IMR-90 (cell line): Measurements from ENCODE around the gene PMS2. TPM values are rescaled to one million over a fixed set of nuclear protein-coding genes. Genes with fewer than 3 reads are reported as not detected.

ENCODE experiments used
- ATAC-seq: fragments of 200-7000 bp; cut with Tn5 transposase; 2 replicates; pipeline ENCODE4 v1.9.1; 2020; ENCODE audit warnings: low read depth, mild to moderate bottlenecking, moderate library complexity
- BruUV-seq: library from RNA; stranded (reverse); fragments of 400-500 nt; replicated peaks from 2 replicates; lab custom pipeline; 2021; lab: Mats Ljungman, UMichigan
- CTCF ChIA-PET: fragments of 300-600 bp; formaldehyde crosslinking; extraction: SDS; loops from one replicate; lab custom pipeline; 2021; ENCODE audit warnings: antibody characterized with exemption; lab: Yijun Ruan, JAX
- POLR2A ChIA-PET: fragments of 300-600 bp; sonication (Branson Sonifier 250); formaldehyde crosslinking; loops from one replicate; lab custom pipeline; 2022; ENCODE audit warnings: antibody characterized with exemption; ENCODE audit not compliant: unreplicated experiment; lab: Charles Lee
- DNase-seq: peaks from one replicate; pipeline ENCODE4 v3.0.0; 2013
- H2AFZ ChIP-seq: replicated peaks from 2 replicates; pipeline ENCODE3; 2013; ENCODE audit warnings: low read length, mild to moderate bottlenecking; ENCODE audit not compliant: poor library complexity
- H2AK5ac ChIP-seq: 2 replicates; pipeline ENCODE4 v1.6.1; 2013; ENCODE audit warnings: low read depth, low read length, inconsistent platforms
- H2AK9ac ChIP-seq: replicated peaks from 2 replicates; pipeline ENCODE3; 2013; ENCODE audit warnings: mild to moderate bottlenecking, low read depth, low read length, moderate library complexity; ENCODE audit not compliant: poor library complexity
- H2BK120ac ChIP-seq: 2 replicates; pipeline ENCODE4 v1.6.1; 2013; ENCODE audit warnings: low read depth, low read length, inconsistent platforms
- H2BK15ac ChIP-seq: 3 replicates; pipeline ENCODE4 v1.6.1; 2013; ENCODE audit warnings: low read depth, low read length, inconsistent platforms
- H2BK20ac ChIP-seq: 2 replicates; pipeline ENCODE4 v1.6.1; 2013; ENCODE audit warnings: low read depth, mild to moderate bottlenecking, inconsistent platforms, low read length, moderate library complexity
- H2BK5ac ChIP-seq: 2 replicates; pipeline ENCODE4 v1.6.1; 2013; ENCODE audit warnings: mild to moderate bottlenecking, low read depth, low read length, inconsistent platforms; ENCODE audit not compliant: poor library complexity, severe bottlenecking
- H3K14ac ChIP-seq: replicated peaks from 2 replicates; pipeline ENCODE4 v1.6.1; 2013; ENCODE audit warnings: low read depth, low read length, inconsistent platforms
- H3K18ac ChIP-seq: 2 replicates; pipeline ENCODE4 v1.6.1; 2013; ENCODE audit warnings: low read depth, low read length, control low read depth
- H3K23ac ChIP-seq: 2 replicates; pipeline ENCODE4 v1.6.1; 2013; ENCODE audit warnings: low read depth, low read length, inconsistent platforms
- H3K27ac ChIP-seq: 2 replicates; pipeline ENCODE4 v1.5.1; 2013; ENCODE audit warnings: mild to moderate bottlenecking, control low read depth, low read length; ENCODE audit not compliant: insufficient read depth
- H3K27me3 ChIP-seq: 2 replicates; pipeline ENCODE4 v1.6.1; 2013; ENCODE audit warnings: low read length; ENCODE audit not compliant: control insufficient read depth, insufficient read depth
- H3K36me3 ChIP-seq: 2 replicates; pipeline ENCODE4 v1.6.1; 2013; ENCODE audit warnings: low read length, mixed read lengths; ENCODE audit not compliant: control insufficient read depth, insufficient read depth
- H3K4ac ChIP-seq: 2 replicates; pipeline ENCODE4 v1.6.1; 2013; ENCODE audit warnings: low read depth, low read length, inconsistent platforms
- H3K4me1 ChIP-seq: 2 replicates; pipeline ENCODE4 v1.6.1; 2013; ENCODE audit warnings: low read length, mixed read lengths; ENCODE audit not compliant: control insufficient read depth, insufficient read depth
- H3K4me2 ChIP-seq: 2 replicates; pipeline ENCODE4 v1.6.1; 2013; ENCODE audit warnings: low read depth, mild to moderate bottlenecking, control low read depth, low read length, moderate library complexity
- H3K4me3 ChIP-seq: 2 replicates; pipeline ENCODE4 v1.5.1; 2013; ENCODE audit warnings: low read depth, mild to moderate bottlenecking, control low read depth, low read length, moderate library complexity; ENCODE audit not compliant: insufficient read depth
- H3K56ac ChIP-seq: 2 replicates; pipeline ENCODE4 v1.6.1; 2013; ENCODE audit warnings: low read length, inconsistent platforms; ENCODE audit not compliant: insufficient read depth; ENCODE audit errors: extremely low read depth
- H3K79me1 ChIP-seq, 2 experiments: 2 replicates each; pipeline ENCODE4 v1.6.1; 2013; ENCODE audit warnings: low read length in 2 of 2, inconsistent platforms in 1 of 2, low read depth in 1 of 2
- H3K9ac ChIP-seq: 2 replicates; pipeline ENCODE4 v1.6.1; 2013; ENCODE audit warnings: low read depth, low read length, control low read depth
- H3K9me1 ChIP-seq: 2 replicates; pipeline ENCODE4 v1.6.1; 2013; ENCODE audit warnings: low read length, inconsistent platforms; ENCODE audit not compliant: insufficient read depth
- H3K9me3 ChIP-seq: 2 replicates; pipeline ENCODE4 v1.6.1; 2013; ENCODE audit warnings: low read length; ENCODE audit not compliant: control insufficient read depth, insufficient read depth
- H4K20me1 ChIP-seq: 2 replicates; pipeline ENCODE4 v1.6.1; 2013; ENCODE audit warnings: low read length, inconsistent platforms; ENCODE audit not compliant: insufficient read depth
- H4K5ac ChIP-seq: 2 replicates; pipeline ENCODE4 v1.6.1; 2013; ENCODE audit warnings: mild to moderate bottlenecking, low read depth, low read length, control low read depth
- H4K8ac ChIP-seq, 2 experiments: 2 replicates each; pipeline ENCODE4 v1.6.1; 2013; ENCODE audit warnings: low read depth in 2 of 2, low read length in 2 of 2, control low read depth in 1 of 2, inconsistent platforms in 1 of 2
- H4K91ac ChIP-seq: 2 replicates; pipeline ENCODE4 v1.6.1; 2013; ENCODE audit warnings: low read depth, low read length, inconsistent platforms; ENCODE audit not compliant: insufficient read depth
- BHLHE40 ChIP-seq: fragments of 150-350 bp; IDR thresholded peaks from 2 replicates; pipeline ENCODE4 v1.6.1; 2016; ENCODE audit warnings: mild to moderate bottlenecking, low read depth, low read length
- CEBPB ChIP-seq: IDR thresholded peaks from 2 replicates; pipeline ENCODE4 v1.6.1; 2012; ENCODE audit warnings: low read depth, low read length, improper control_type of control experiment
- CHD1 ChIP-seq: IDR thresholded peaks from 2 replicates; pipeline ENCODE4 v1.6.1; 2012; ENCODE audit warnings: low read depth, low read length, improper control_type of control experiment
- FOS ChIP-seq: fragments of 150-350 bp; IDR thresholded peaks from 2 replicates; pipeline ENCODE4 v1.6.1; 2016; ENCODE audit warnings: low read depth, low read length
- MAFK ChIP-seq: IDR thresholded peaks from 2 replicates; pipeline ENCODE4 v1.6.1; 2012; ENCODE audit warnings: low read depth, low read length, improper control_type of control experiment
- MAZ ChIP-seq: IDR thresholded peaks from 2 replicates; pipeline ENCODE4 v1.6.1; 2012; ENCODE audit warnings: low read depth, mild to moderate bottlenecking, low read length, improper control_type of control experiment, moderate library complexity, borderline replicate concordance
- MXI1 ChIP-seq: IDR thresholded peaks from 2 replicates; pipeline ENCODE4 v1.6.1; 2012; ENCODE audit warnings: low read depth, mild to moderate bottlenecking, low read length, moderate library complexity, borderline replicate concordance
- NFE2L2 ChIP-seq: fragments of 150-350 bp; IDR thresholded peaks from 2 replicates; pipeline ENCODE4 v1.6.1; 2016; ENCODE audit warnings: low read depth, mild to moderate bottlenecking, low read length
- POLR2A ChIP-seq: IDR thresholded peaks from 2 replicates; pipeline ENCODE4 v1.6.1; 2012; ENCODE audit warnings: mild to moderate bottlenecking, low read depth, low read length
- RAD21 ChIP-seq: IDR thresholded peaks from 2 replicates; pipeline ENCODE4 v1.6.1; 2012; ENCODE audit warnings: low read length, improper control_type of control experiment
- RCOR1 ChIP-seq: IDR thresholded peaks from 2 replicates; pipeline ENCODE4 v1.6.1; 2012; ENCODE audit warnings: mild to moderate bottlenecking, low read length, improper control_type of control experiment; ENCODE audit not compliant: insufficient replicate concordance
- RFX5 ChIP-seq: IDR thresholded peaks from 2 replicates; pipeline ENCODE4 v1.8.0; 2012; ENCODE audit warnings: low read depth, mild to moderate bottlenecking, low read length, moderate library complexity
- SMC3 ChIP-seq: fragments of 150-350 bp; IDR thresholded peaks from 2 replicates; pipeline ENCODE4 v1.6.1; 2016; ENCODE audit warnings: low read depth, mild to moderate bottlenecking, antibody characterized with exemption, low read length, moderate library complexity
- WGBS, 2 experiments: methylation state at CpG; one replicate each; pipeline versions ENCODE4 v1.1.5 to v1.1.7; 2013; ENCODE audit warnings: missing lambda C conversion rate in 2 of 2; ENCODE audit not compliant: insufficient read length in 1 of 2; ENCODE audit errors: extremely low coverage in 2 of 2; 5-methylcytosine and 5-hydroxymethylcytosine counted together
- dilution Hi-C: fragments of 300-500 bp; cut with HindIII; formaldehyde crosslinking; loops from one replicate; pipeline ENCODE4 v1.14.3; 2018; ENCODE audit warnings: low sequenced_read_pairs; ENCODE audit not compliant: unreplicated experiment
- in situ Hi-C: fragments of 300-500 bp; cut with MboI; formaldehyde crosslinking; loops from 3 replicates; pipeline ENCODE4 v1.14.3; 2019; ENCODE audit warnings: low sequenced_read_pairs, inconsistent platforms, mixed read lengths
- intact Hi-C: fragments of 100-400 bp; cut with micrococcal nuclease; formaldehyde crosslinking; loops from 2 replicates; pipeline ENCODE4 v1.10.0; 2022
- polyA plus RNA-seq, 3 experiments: library from polyadenylated mRNA; depleted of rRNA; stranded (reverse); fragments of >200 nt; gene quantifications; 2 replicates each; pipeline ENCODE4 v1.2.3, GENCODE V29; 2012; ENCODE audit warnings: low replicate concordance in 1 of 3
- total RNA-seq: library from RNA; depleted of rRNA; stranded (reverse); fragments of >200 nt; gene quantifications from 2 replicates; pipeline ENCODE4 v1.2.3, GENCODE V29; 2012
- TF ChIP-seq, protein P1 (sequence below): conservative IDR thresholded peaks from 2 replicates; pipeline ENCODE4 v1.5.1; 2012; ENCODE audit warnings: mild to moderate bottlenecking, low read depth, low read length, improper control_type of control experiment
- TF ChIP-seq, protein P2 (sequence below): fragments of 150-350 bp; IDR thresholded peaks from 2 replicates; pipeline ENCODE4 v1.6.1; 2017; ENCODE audit warnings: mild to moderate bottlenecking, antibody characterized with exemption, low read length, low read depth
- TF ChIP-seq, protein P3 (sequence below): fragments of 150-350 bp; IDR thresholded peaks from 2 replicates; pipeline ENCODE4 v1.6.1; 2016; ENCODE audit warnings: low read depth, mild to moderate bottlenecking, low read length, moderate library complexity, borderline replicate concordance

Gene PMS2
- total and polyA plus RNA-seq, 2 of the 4 experiments (the other 2 are of a cell fraction) = 6.8 to 14.3 TPM

DNA sequence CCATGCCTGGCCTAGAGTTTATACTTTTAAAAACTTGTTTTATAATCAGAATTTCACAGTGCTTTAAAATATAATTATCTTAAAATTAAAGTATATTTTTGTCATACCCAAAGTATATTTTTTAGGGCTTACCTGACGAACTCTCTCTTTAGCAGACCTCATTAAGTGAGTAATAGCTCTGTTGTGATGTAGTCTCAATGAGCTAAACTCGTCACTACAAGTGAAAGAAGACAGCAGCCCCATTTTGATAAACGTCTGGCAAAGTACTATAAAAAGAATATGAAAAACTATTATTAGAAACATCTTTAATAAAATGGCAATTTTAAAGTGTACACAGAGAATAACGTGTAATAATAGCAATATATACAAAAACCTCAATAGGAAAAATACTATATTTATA lies 40.9 kb upstream of the PMS2 start:
- H2AFZ ChIP-seq = no peak overlapping the region
- TF ChIP-seq, protein P1, sequence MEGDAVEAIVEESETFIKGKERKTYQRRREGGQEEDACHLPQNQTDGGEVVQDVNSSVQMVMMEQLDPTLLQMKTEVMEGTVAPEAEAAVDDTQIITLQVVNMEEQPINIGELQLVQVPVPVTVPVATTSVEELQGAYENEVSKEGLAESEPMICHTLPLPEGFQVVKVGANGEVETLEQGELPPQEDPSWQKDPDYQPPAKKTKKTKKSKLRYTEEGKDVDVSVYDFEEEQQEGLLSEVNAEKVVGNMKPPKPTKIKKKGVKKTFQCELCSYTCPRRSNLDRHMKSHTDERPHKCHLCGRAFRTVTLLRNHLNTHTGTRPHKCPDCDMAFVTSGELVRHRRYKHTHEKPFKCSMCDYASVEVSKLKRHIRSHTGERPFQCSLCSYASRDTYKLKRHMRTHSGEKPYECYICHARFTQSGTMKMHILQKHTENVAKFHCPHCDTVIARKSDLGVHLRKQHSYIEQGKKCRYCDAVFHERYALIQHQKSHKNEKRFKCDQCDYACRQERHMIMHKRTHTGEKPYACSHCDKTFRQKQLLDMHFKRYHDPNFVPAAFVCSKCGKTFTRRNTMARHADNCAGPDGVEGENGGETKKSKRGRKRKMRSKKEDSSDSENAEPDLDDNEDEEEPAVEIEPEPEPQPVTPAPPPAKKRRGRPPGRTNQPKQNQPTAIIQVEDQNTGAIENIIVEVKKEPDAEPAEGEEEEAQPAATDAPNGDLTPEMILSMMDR = no peak
- TF ChIP-seq SMC3 (no peak), MAZ (no peak), MXI1 (no peak), NFE2L2 (no peak), RFX5 (no peak), CEBPB (no peak), RCOR1 (no peak), BHLHE40 (no peak), RAD21 (no peak), FOS (no peak), POLR2A (no peak), CHD1 (no peak), MAFK (no peak)
- TF ChIP-seq, protein P2, sequence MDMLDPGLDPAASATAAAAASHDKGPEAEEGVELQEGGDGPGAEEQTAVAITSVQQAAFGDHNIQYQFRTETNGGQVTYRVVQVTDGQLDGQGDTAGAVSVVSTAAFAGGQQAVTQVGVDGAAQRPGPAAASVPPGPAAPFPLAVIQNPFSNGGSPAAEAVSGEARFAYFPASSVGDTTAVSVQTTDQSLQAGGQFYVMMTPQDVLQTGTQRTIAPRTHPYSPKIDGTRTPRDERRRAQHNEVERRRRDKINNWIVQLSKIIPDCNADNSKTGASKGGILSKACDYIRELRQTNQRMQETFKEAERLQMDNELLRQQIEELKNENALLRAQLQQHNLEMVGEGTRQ = no peak
- TF ChIP-seq, protein P3, sequence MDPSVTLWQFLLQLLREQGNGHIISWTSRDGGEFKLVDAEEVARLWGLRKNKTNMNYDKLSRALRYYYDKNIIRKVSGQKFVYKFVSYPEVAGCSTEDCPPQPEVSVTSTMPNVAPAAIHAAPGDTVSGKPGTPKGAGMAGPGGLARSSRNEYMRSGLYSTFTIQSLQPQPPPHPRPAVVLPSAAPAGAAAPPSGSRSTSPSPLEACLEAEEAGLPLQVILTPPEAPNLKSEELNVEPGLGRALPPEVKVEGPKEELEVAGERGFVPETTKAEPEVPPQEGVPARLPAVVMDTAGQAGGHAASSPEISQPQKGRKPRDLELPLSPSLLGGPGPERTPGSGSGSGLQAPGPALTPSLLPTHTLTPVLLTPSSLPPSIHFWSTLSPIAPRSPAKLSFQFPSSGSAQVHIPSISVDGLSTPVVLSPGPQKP = no peak
- H3K23ac ChIP-seq = no peak overlapping the region
- H3K4me3 ChIP-seq = no peak overlapping the region
- intact Hi-C loops (loop anchor here (5.0 kb wide), 1 partner anchor 32 kb away; no protein-coding TSS in a partner anchor), dilution Hi-C loops (no loop called here), in situ Hi-C loops (no loop called here)
- H4K8ac ChIP-seq = no peak overlapping the region
- DNase-seq = no peak
- no peak overlapping the region for H3K4ac ChIP-seq
- H2AK5ac ChIP-seq = no peak overlapping the region
- no peak overlapping the region for H4K5ac ChIP-seq
- no peak overlapping the region for H3K27ac ChIP-seq
- no peak overlapping the region for H2BK120ac ChIP-seq
- H3K36me3 ChIP-seq = peaks cover 38% of the 10 kb centered on the region
- POLR2A ChIA-PET = no interaction called here
- H3K27me3 ChIP-seq = no peaks in the 10 kb centered on the region
- peaks cover 6% of the 10 kb centered on the region; the same call in 1 of the 2 replicates for H4K20me1 ChIP-seq
- CTCF ChIA-PET = no interaction called here
- H3K14ac ChIP-seq = no peak overlapping the region
- no peak overlapping the region for H2BK5ac ChIP-seq
- no peak overlapping the region for H4K91ac ChIP-seq
- H2BK15ac ChIP-seq = no peak overlapping the region
- no TSS peak for BruUV-seq
- peaks cover 7 to 30% of the 10 kb centered on the region in 2 experiments for H3K79me1 ChIP-seq
- ATAC-seq = no peak
- H2BK20ac ChIP-seq = no peak overlapping the region
- no peak overlapping the region for H3K9ac ChIP-seq
- no peak overlapping the region for H2AK9ac ChIP-seq
- peaks cover 2% of the 10 kb centered on the region; the same call in 1 of the 2 replicates for H3K9me1 ChIP-seq
- no peaks in the 10 kb centered on the region for H3K4me1 ChIP-seq
- H3K18ac ChIP-seq = no peak overlapping the region
- no peak overlapping the region for H3K4me2 ChIP-seq
- no peaks in the 10 kb centered on the region for H3K9me3 ChIP-seq
- WGBS, 2 experiments = no CpG with 5 or more reads among the region's 4 CpGs
- H3K56ac ChIP-seq = no peak overlapping the region
